ENCODE data around the gene SMAD3.
"Not testable (repeated sequence)": the region's sequence is repeated elsewhere in the genome, so short reads cannot be mapped to it uniquely, and the experiment has no call there.

Gene SMAD3

GRCh38 chr15:67121644-67122605 is 56.5 kb downstream of the SMAD3 start:
- H3K9ac ChIP-seq (ENCODE audit: low read length): peak overlapping the region; percentile 37
- H3K9me3 ChIP-seq (ENCODE audit: low read length): no peaks in the 10 kb centered on the region
- peaks cover 62% of the 10 kb centered on the region for H3K4me1 ChIP-seq (ENCODE audit: insufficient read depth, low read length)
- H3K27ac ChIP-seq (ENCODE audit: low read depth, low read length): peak overlapping the region; percentile 81
- H3K27me3 ChIP-seq (ENCODE audit: control insufficient read depth in 1 of 2, insufficient read depth in 2 of 2, low read length in 2 of 2): no peaks in the 10 kb centered on the region
- no peaks in the 10 kb centered on the region for H3K36me3 ChIP-seq (ENCODE audit: insufficient read depth, low read length)
- H3K4me3 ChIP-seq (ENCODE audit: low read depth in 1 of 2, low read length in 2 of 2): peak overlapping the region in 1 of 2 donors; percentile 15

- not testable (repeated sequence) for H3K4me3 ChIP-seq (ENCODE audit: low read depth in 1 of 2, low read length in 2 of 2); H3K27ac ChIP-seq (ENCODE audit: low read depth, low read length); H3K9ac ChIP-seq (ENCODE audit: low read length); H3K36me3 ChIP-seq (ENCODE audit: insufficient read depth, low read length); H3K27me3 ChIP-seq (ENCODE audit: control insufficient read depth in 1 of 2, insufficient read depth in 2 of 2, low read length in 2 of 2); H3K9me3 ChIP-seq (ENCODE audit: low read length)
- H3K4me1 ChIP-seq (ENCODE audit: insufficient read depth, low read length): peaks cover 62% of the 10 kb centered on the region
Observed at GRCh38 chr15:67122816-67123215, 57.4 kb downstream of the SMAD3 start.

- not testable (repeated sequence) for H3K27ac ChIP-seq (ENCODE audit: low read depth, low read length); H3K36me3 ChIP-seq (ENCODE audit: insufficient read depth, low read length); H3K27me3 ChIP-seq (ENCODE audit: control insufficient read depth in 1 of 2, insufficient read depth in 2 of 2, low read length in 2 of 2); H3K9me3 ChIP-seq (ENCODE audit: low read length); H3K9ac ChIP-seq (ENCODE audit: low read length); H3K4me3 ChIP-seq (ENCODE audit: low read depth in 1 of 2, low read length in 2 of 2)
- peaks cover 64% of the 10 kb centered on the region for H3K4me1 ChIP-seq (ENCODE audit: insufficient read depth, low read length)
Observed at GRCh38 chr15:67123291-67123690, 57.9 kb downstream of the SMAD3 start.

GRCh38 chr15:67124111-67124510 is 58.7 kb downstream of the SMAD3 start:
- H3K27ac ChIP-seq (ENCODE audit: low read depth, low read length): no peak overlapping the region
- H3K9ac ChIP-seq (ENCODE audit: low read length): no peak overlapping the region
- no peaks in the 10 kb centered on the region for H3K27me3 ChIP-seq (ENCODE audit: control insufficient read depth in 1 of 2, insufficient read depth in 2 of 2, low read length in 2 of 2)
- no peak overlapping the region for H3K4me3 ChIP-seq (ENCODE audit: low read depth in 1 of 2, low read length in 2 of 2)
- H3K36me3 ChIP-seq (ENCODE audit: insufficient read depth, low read length): no peaks in the 10 kb centered on the region
- peaks cover 65% of the 10 kb centered on the region for H3K4me1 ChIP-seq (ENCODE audit: insufficient read depth, low read length)
- H3K9me3 ChIP-seq (ENCODE audit: low read length): no peaks in the 10 kb centered on the region

GRCh38 chr15:67124911-67125588 is 59.6 kb downstream of the SMAD3 start:
- Histone ChIP-seq H3K27me3 (ENCODE audit: control insufficient read depth in 1 of 2, insufficient read depth in 2 of 2, low read length in 2 of 2) (no peaks in the 10 kb centered on the region), H3K9me3 (ENCODE audit: low read length) (no peaks in the 10 kb centered on the region), H3K9ac (ENCODE audit: low read length) (no peak overlapping the region), H3K36me3 (ENCODE audit: insufficient read depth, low read length) (no peaks in the 10 kb centered on the region), H3K4me1 (ENCODE audit: insufficient read depth, low read length) (peaks cover 60% of the 10 kb centered on the region), H3K4me3 (ENCODE audit: low read depth in 1 of 2, low read length in 2 of 2) (peak overlapping the region in 1 of 2 donors; percentile 19), H3K27ac (ENCODE audit: low read depth, low read length) (peak overlapping the region; percentile 62)

- Histone ChIP-seq H3K9me3 (ENCODE audit: low read length) (no peaks in the 10 kb centered on the region), H3K9ac (ENCODE audit: low read length) (no peak overlapping the region), H3K4me1 (ENCODE audit: insufficient read depth, low read length) (peaks cover 52% of the 10 kb centered on the region), H3K27me3 (ENCODE audit: control insufficient read depth in 1 of 2, insufficient read depth in 2 of 2, low read length in 2 of 2) (no peaks in the 10 kb centered on the region), H3K4me3 (ENCODE audit: low read depth in 1 of 2, low read length in 2 of 2) (peak overlapping the region in 1 of 2 donors; percentile 19), H3K36me3 (ENCODE audit: insufficient read depth, low read length) (no peaks in the 10 kb centered on the region), H3K27ac (ENCODE audit: low read depth, low read length) (peak overlapping the region; percentile 62)
Observed at GRCh38 chr15:67125589-67126502, 60.4 kb downstream of the SMAD3 start.

GRCh38 chr15:67126551-67127330 is 61.3 kb downstream of the SMAD3 start:
- Histone ChIP-seq H3K9ac (ENCODE audit: low read length) (no peak overlapping the region), H3K9me3 (ENCODE audit: low read length) (no peaks in the 10 kb centered on the region), H3K27me3 (ENCODE audit: control insufficient read depth in 1 of 2, insufficient read depth in 2 of 2, low read length in 2 of 2) (no peaks in the 10 kb centered on the region), H3K4me1 (ENCODE audit: insufficient read depth, low read length) (peaks cover 51% of the 10 kb centered on the region), H3K4me3 (ENCODE audit: low read depth in 1 of 2, low read length in 2 of 2) (no peak overlapping the region), H3K27ac (ENCODE audit: low read depth, low read length) (no peak overlapping the region), H3K36me3 (ENCODE audit: insufficient read depth, low read length) (no peaks in the 10 kb centered on the region)

- Histone ChIP-seq H3K36me3 (ENCODE audit: insufficient read depth, low read length) (no peaks in the 10 kb centered on the region), H3K27ac (ENCODE audit: low read depth, low read length) (no peak overlapping the region), H3K4me1 (ENCODE audit: insufficient read depth, low read length) (peaks cover 51% of the 10 kb centered on the region), H3K9me3 (ENCODE audit: low read length) (no peaks in the 10 kb centered on the region), H3K4me3 (ENCODE audit: low read depth in 1 of 2, low read length in 2 of 2) (no peak overlapping the region), H3K27me3 (ENCODE audit: control insufficient read depth in 1 of 2, insufficient read depth in 2 of 2, low read length in 2 of 2) (no peaks in the 10 kb centered on the region), H3K9ac (ENCODE audit: low read length) (no peak overlapping the region)
Observed at GRCh38 chr15:67127331-67127664, 61.9 kb downstream of the SMAD3 start.

GRCh38 chr15:67127965-67128364 is 62.6 kb downstream of the SMAD3 start:
- Histone ChIP-seq H3K4me3 (ENCODE audit: low read depth in 1 of 2, low read length in 2 of 2) (no peak overlapping the region), H3K4me1 (ENCODE audit: insufficient read depth, low read length) (peaks cover 55% of the 10 kb centered on the region), H3K27me3 (ENCODE audit: control insufficient read depth in 1 of 2, insufficient read depth in 2 of 2, low read length in 2 of 2) (no peaks in the 10 kb centered on the region), H3K36me3 (ENCODE audit: insufficient read depth, low read length) (no peaks in the 10 kb centered on the region), H3K27ac (ENCODE audit: low read depth, low read length) (peak overlapping the region; percentile 53), H3K9me3 (ENCODE audit: low read length) (no peaks in the 10 kb centered on the region), H3K9ac (ENCODE audit: low read length) (no peak overlapping the region)

- H3K27ac ChIP-seq (ENCODE audit: low read depth, low read length): no peak overlapping the region
Observed at GRCh38 chr15:67130166-67130565, 64.8 kb downstream of the SMAD3 start.

More at GRCh38 chr15:67130166-67130565, 64.8 kb downstream of the SMAD3 start:
- Histone ChIP-seq H3K9ac (ENCODE audit: low read length) (no peak overlapping the region), H3K27me3 (ENCODE audit: control insufficient read depth in 1 of 2, insufficient read depth in 2 of 2, low read length in 2 of 2) (no peaks in the 10 kb centered on the region), H3K4me1 (ENCODE audit: insufficient read depth, low read length) (peaks cover 72% of the 10 kb centered on the region), H3K4me3 (ENCODE audit: low read depth in 1 of 2, low read length in 2 of 2) (no peak overlapping the region), H3K9me3 (ENCODE audit: low read length) (no peaks in the 10 kb centered on the region), H3K36me3 (ENCODE audit: insufficient read depth, low read length) (no peaks in the 10 kb centered on the region)
